Bronchial epithelial cell (primary cell): ENCODE measurements around the gene ALG6. TPM values are rescaled to one million over a fixed set of nuclear protein-coding genes. Genes with fewer than 3 reads are reported as not detected.
"Not testable (repeated sequence)": the region's sequence is repeated elsewhere in the genome, so short reads cannot be mapped to it uniquely, and the experiment has no call there.

Experiments used
- DNase-seq: peaks from one replicate; pipeline ENCODE4 v3.0.0-alpha.2; 2010; ENCODE audit warnings: low read depth
- FAIRE-seq: peaks from 2 replicates; lab custom pipeline; 2011; peaks lifted over from hg19 to GRCh38; lab: Jason Lieb, UNC
- H3K27me3 ChIP-seq: 2 replicates; pipeline ENCODE4 v1.5.1; 2011; ENCODE audit warnings: low read length; ENCODE audit not compliant: control insufficient read depth, insufficient read depth
- H3K36me3 ChIP-seq: 2 replicates; pipeline ENCODE4 v1.5.1; 2011; ENCODE audit warnings: low read length; ENCODE audit not compliant: control insufficient read depth, insufficient read depth
- H3K4me3 ChIP-seq: 2 replicates; pipeline ENCODE4 v1.5.1; 2011; ENCODE audit warnings: mild to moderate bottlenecking, low read depth, low read length, control low read depth
- CTCF ChIP-seq: IDR thresholded peaks from 2 replicates; pipeline ENCODE4 v1.5.1; 2011; ENCODE audit warnings: mild to moderate bottlenecking, moderate library complexity, low read length, control low read depth, inconsistent platforms; ENCODE audit not compliant: insufficient read depth, severe bottlenecking
- total RNA-seq: library from RNA; depleted of rRNA; stranded (reverse); fragments of >200 nt; gene quantifications from 2 replicates; pipeline ENCODE4 v1.2.1, GENCODE V29; 2014

The ALG6 gene
- total RNA-seq, 1 donor from 2014 or later = 9.2 TPM

GRCh38 chr1:63466181-63466580, 98.8 kb downstream of the ALG6 start:
- Histone ChIP-seq H3K27me3 (no peaks in the 10 kb centered on the region), H3K36me3 (no peaks in the 10 kb centered on the region), H3K4me3 (no peak overlapping the region)
- no peak for TF ChIP-seq CTCF
- no peak for DNase-seq
- FAIRE-seq = no peak

- H3K36me3 ChIP-seq = no peaks in the 10 kb centered on the region
- FAIRE-seq = no peak
- TF ChIP-seq CTCF = no peak
- no peaks in the 10 kb centered on the region for H3K27me3 ChIP-seq
- H3K4me3 ChIP-seq = no peak overlapping the region
- DNase-seq = no peak
These were observed 99.3 kb downstream of the ALG6 start for GRCh38 chr1:63466759-63467158.

- H3K4me3 ChIP-seq, FAIRE-seq, H3K36me3 ChIP-seq, H3K27me3 ChIP-seq, DNase-seq: not testable (repeated sequence)
These were observed 101.3 kb downstream of the ALG6 start for GRCh38 chr1:63468683-63469082.

GRCh38 chr1:63475761-63476160, 108.3 kb downstream of the ALG6 start:
- H3K4me3 ChIP-seq = no peak overlapping the region
- no peaks in the 10 kb centered on the region for H3K27me3 ChIP-seq
- no peaks in the 10 kb centered on the region for H3K36me3 ChIP-seq
- no peak for TF ChIP-seq CTCF
- DNase-seq (no peak), FAIRE-seq (no peak)

- Histone ChIP-seq H3K4me3 (no peak overlapping the region), H3K36me3 (no peaks in the 10 kb centered on the region), H3K27me3 (no peaks in the 10 kb centered on the region)
- no peak for TF ChIP-seq CTCF
- DNase-seq = no peak
- no peak for FAIRE-seq
These were observed 112.6 kb downstream of the ALG6 start for GRCh38 chr1:63480057-63480456.

- TF ChIP-seq CTCF = no peak
- Histone ChIP-seq H3K27me3 (no peaks in the 10 kb centered on the region), H3K4me3 (no peak overlapping the region), H3K36me3 (no peaks in the 10 kb centered on the region)
- DNase-seq (no peak), FAIRE-seq (no peak)
These were observed 119.2 kb downstream of the ALG6 start for GRCh38 chr1:63486629-63487028.
